SKM-1 (cell line): Measurements from ENCODE around the gene ASIC3.
A peak's percentile ranks its signal among the peaks of the same experiment; 100 is the strongest.
"Not testable (repeated sequence)": the region's sequence is repeated elsewhere in the genome, so short reads cannot be mapped to it uniquely, and the experiment has no call there.

Experiments
- DNase-seq: peaks from one replicate; lab custom pipeline; 2025; ENCODE audit not compliant: unreplicated experiment; lab: John Stamatoyannopoulos, UW

The ASIC3 gene

DNA sequence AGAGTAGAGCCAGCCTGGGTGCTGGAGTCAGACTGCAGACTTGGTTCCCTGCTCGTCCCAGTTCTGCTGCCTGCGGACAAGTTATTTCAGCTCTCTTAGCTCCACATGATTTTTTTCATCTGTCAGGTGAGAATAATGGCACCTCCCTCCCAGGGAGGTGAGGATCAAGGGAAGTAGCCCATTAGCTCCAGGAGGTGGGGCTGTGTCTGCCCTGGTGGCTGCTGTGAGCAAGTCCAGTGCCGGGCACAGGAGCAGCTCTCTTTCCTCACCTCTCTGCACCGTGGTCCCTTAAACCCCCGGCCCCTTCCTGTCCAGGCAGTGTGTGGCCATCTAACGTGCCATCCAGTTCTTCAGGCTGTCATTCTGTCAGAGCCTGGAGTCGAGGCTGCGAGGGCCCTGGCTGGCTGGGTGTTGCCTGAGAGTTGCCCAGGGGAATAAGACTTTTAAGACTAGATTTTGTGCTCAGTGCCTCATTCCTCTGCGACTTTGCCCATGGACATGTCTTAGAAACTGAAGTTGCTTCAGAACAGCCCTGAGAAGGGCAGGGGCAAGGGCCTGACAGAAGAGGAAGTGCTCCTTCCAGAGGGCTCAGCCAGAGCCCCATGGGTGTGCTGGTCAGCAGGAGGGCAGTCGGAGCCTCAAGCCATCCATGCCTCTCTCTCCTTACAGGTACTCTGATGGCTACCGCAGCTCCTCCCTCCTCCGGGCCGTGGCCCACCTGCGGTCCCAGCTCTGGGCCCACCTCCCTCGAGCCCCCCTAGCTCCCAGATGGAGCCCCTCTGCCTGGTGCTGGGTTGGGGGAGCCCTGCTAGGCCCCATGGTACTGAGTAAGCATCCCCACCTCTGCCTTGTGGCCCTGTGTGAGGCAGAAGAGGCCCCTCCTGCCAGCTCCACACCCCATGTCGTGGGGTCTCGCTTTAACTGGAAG lies 15.1 kb upstream of the ASIC3 start:
- no peak for DNase-seq

DNA sequence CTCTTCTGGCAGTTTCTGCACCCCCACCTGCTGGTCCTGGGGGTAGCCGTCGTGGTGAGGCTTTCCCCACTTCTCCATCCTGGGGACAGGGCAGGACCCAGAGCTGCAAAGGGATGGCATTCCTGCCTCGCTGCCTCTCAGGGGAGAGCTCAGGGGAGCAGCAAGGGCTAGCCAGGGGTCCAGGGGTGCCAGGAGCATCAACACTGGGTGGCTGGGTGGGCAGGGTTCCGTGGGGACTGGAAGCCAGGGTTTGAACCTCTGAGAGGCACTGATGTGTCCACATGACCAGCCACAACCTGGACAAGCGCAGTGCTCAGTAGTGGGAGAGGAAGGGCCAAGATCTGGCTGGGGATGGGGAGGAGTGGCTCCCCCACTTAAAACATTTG lies 14.5 kb upstream of the ASIC3 start:
- DNase-seq = no peak

DNA sequence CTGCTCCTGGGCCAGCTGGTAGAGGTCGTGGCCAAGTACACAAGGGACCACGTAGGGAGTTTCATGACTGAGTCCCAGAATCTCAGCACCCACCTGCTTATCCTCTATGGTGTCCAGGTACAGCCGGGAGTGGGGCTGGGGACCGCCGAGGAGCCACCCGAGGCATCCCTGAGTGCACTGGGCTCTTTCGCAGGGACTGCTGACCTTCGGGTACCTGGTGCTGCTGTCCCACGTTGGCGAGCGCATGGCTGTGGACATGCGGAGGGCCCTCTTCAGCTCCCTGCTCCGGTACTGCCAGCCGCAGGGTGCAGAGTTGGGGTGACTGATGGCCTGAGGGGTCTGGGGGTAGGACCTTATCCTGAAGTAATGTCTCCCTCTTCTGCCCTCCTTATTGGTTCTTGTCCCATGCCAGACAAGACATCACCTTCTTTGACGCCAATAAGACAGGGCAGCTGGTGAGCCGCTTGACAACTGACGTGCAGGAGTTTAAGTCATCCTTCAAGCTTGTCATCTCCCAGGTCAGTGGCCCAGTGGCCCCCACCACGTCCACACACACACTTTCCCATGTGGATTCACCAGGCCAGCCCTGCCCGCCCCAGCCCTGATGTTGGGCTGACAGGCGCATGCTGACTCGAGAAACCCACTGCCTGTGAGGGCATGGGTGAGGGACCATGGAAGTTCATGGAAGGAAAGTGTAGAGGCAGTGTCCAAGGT lies 13.9 kb upstream of the ASIC3 start:
- DNase-seq = no peak

DNA sequence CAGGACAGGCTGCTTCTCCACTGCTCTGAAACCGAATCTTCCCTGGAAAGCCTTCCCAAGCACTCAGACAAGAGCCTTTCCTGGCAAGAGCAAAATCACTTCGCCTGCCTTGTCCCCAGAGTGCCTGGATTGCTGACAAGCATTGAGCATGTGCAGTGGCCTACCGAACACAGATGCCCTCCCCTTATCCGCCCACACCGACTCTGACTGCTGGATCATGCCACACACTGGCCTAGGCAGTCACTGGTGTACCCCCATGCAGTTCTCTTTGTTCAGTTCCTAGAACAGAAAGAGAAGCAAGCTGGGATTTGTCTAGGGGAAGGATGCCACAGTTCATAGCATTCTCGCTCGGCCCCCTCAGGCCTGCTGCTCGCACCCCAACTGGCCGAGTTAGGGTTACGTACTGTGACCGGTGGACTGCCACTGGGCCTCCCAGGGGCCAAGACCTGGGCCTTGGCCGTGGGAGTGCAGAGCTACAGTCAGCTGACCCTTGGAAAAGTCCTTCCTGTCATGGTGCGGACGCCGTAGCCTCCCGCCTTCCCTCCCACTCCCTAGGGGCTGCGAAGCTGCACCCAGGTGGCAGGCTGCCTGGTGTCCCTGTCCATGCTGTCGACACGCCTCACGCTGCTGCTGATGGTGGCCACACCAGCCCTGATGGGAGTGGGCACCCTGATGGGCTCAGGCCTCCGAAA lies 13.2 kb upstream of the ASIC3 start:
- DNase-seq = no peak

DNA sequence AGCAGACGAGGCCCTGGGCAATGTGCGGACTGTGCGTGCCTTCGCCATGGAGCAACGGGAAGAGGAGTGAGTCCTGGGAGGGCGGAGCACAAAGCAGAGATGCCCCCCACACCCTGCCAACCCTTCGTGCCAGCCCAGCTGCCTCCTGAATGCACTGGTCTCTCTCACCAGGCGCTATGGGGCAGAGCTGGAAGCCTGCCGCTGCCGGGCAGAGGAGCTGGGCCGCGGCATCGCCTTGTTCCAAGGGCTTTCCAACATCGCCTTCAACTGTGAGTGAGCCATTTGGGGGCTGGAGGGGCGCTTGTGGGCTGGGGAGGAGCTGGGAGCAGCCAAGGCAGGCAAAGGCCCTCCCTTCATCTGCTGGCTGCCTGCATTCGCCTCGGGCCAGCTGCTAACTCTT lies 12.4 kb upstream of the ASIC3 start:
- no peak for DNase-seq

DNA sequence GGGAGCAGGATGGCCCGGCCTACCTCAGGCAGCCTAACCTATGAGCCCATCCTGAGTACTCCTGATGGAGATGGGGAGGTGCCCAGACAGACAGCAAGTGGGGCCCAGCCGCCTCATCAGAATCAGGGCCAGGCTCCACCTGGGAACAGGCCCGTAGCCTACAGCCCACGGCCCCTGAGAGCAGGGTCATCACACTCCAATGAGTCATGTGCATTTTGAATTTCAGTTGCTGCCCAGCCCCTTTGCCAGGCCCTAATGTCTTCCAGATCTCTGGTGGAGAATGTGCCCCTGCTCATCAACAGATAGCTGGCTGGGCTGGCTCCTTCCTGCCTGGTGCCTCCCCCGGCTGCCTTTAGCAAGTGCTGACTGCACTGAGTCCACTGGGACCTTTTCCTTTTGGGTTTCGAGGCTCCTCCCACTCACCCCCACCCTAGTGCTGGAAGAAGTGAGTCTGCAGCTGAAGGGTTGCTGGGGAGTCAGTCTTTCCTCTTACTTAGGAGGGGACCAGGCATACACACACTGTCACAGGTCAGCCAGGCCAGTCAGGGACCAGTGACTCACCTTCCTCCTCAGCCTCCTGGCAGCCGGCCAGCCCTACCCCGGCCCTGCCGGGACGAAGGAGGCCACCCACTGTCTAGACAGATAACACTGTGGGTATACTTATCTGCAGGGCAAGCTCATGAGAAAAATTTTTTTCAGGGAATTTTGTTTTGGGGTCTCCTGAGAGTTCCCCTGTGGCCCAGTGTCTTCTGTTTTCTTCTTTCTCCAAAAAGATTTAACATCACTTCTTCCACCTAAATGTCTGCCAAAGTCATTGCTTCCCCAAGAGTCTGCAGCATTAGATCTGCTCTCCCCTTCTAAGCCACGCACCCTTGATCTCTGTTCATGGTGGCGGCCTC lies 9.1 kb upstream of the ASIC3 start:
- peak; percentile 6 for DNase-seq

DNA sequence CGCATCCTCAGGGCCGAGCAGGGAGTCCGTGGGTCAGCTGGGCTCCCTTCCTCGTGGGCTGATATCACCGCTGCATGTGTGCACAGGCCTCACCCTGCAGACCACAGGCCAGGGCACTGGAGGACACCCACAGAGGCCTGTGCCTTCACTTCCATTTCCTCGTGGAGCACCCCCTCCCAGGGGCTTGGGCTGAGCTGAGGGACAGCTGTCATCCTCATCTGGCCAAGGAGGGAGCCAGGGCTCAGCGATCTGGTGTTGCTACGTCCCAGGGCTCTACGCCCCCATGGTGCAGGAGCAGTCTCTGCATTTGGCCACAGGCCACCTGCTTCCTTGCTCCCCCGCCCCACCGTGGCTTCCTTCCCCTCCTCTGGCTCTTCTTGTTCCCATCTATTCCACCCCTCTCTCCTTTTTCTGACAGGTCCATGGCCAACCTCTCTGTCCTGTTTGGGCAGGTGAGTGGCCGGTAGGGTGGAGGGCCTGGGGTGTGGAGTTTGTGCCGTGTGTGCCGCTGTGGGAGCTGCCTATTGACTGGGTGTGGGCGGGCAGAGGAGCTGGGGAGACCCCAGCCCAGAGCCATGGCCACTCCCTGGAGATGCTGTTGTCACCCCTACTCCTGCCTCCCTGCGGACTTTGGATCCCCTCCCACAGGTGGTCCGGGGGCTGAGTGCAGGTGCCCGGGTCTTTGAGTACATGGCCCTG lies 8.3 kb upstream of the ASIC3 start:
- DNase-seq = no peak

DNA sequence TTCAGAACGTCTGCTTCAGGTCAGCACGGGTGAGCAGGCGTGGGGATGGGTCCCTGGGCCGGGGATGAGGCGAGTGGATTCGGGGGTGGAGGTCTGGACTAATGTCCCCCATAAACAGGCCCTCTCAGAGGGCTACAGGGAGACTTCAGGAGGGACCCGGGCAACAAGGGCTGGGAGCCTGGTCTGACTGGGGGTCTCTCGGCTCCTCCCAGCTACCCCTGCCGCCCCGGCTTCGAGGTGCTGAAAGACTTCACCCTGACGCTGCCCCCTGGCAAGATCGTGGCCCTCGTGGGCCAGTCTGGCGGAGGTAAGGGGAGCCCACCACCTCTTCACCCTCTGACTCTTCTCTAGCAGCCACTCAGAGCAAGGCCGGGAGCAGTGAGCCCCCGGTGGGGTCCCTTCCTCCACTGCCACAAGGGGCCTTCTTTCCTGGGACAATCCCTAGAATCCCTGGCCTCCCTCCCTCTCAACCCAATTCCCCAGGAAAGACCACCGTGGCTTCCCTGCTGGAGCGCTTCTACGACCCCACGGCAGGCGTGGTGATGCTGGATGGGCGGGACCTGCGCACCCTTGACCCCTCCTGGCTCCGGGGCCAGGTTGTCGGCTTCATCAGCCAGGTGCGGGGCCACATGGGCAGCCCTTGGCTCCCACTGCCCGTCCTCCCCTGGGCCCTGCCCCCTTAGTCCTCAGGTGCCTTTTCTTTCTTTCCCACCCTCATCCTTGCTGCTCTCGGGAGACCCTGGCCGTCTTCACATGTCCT lies 7.5 kb upstream of the ASIC3 start:
- no peak for DNase-seq

DNA sequence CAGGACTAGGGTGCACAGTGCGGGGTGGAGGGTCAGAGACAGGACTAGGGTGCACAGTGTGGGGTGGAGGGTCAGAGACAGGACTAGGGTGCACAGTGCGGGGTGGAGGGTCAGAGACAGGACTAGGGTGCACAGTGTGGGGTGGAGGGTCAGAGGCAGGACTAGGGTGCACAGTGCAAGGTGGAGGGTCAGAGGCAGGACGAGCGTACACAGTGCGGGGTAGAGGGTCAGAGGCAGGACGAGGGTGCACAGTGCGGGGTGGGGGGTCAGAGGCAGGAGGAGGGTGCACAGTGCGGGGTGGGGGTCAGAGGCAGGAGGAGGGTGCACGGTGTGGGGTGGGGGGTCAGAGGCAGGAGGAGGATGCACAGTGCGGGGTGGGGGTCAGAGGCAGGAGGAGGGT lies 4.9 kb upstream of the ASIC3 start:
- DNase-seq = not testable (repeated sequence)

DNA sequence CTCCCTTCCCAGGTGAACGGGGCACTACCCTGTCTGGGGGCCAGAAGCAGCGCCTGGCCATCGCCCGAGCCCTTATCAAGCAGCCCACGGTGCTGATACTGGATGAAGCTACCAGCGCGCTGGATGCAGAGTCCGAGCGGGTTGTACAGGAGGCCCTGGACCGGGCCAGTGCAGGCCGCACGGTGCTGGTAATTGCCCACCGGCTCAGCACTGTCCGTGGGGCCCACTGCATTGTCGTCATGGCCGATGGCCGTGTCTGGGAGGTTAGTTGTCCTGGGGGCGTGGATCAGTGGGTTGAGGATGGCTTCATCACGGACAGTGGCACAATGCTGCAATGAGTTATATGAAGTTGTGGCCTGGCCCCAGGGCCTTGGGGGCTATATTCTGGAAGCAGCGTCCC lies 4.4 kb upstream of the ASIC3 start:
- DNase-seq = no peak

DNA sequence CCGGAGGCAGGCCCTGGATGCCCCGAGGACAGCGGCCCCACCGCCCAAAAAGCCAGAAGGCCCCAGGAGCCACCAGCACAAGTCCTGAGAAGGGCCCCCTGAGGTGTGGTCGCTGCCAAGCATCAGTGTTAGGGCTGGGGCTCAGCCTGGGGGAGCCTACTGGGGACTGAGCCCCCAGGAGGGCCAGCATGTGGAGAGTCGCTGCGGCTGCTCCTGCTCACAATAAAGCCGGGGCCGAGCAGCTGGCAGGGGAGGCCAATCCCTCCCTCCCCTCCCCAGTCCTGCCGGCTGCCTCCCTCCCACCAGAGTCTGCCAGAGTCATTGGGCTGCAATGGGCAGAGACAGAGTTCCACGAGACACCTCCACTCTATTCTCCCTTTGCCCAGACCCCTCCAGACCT lies 3.1 kb upstream of the ASIC3 start:
- DNase-seq = no peak

DNA sequence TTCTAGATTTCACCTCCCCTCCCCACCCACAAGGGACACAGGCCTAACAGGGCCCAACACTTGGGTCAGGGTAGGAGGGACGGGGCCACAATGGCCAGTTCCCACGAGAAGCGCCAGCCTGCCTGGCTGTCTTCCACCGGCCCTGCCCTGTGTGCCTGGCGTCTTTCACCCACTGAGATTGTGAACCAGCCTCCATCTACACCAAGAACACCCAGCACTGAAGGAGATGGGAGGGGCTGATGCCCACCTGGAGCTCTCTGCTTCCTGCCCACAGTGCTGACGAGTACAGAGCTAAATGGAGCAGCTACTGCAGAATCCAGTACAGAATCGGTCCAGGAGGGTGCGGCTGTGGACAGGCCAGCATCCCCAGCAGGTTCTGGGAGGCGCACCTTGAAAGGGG lies 2.4 kb upstream of the ASIC3 start:
- DNase-seq = no peak

DNA sequence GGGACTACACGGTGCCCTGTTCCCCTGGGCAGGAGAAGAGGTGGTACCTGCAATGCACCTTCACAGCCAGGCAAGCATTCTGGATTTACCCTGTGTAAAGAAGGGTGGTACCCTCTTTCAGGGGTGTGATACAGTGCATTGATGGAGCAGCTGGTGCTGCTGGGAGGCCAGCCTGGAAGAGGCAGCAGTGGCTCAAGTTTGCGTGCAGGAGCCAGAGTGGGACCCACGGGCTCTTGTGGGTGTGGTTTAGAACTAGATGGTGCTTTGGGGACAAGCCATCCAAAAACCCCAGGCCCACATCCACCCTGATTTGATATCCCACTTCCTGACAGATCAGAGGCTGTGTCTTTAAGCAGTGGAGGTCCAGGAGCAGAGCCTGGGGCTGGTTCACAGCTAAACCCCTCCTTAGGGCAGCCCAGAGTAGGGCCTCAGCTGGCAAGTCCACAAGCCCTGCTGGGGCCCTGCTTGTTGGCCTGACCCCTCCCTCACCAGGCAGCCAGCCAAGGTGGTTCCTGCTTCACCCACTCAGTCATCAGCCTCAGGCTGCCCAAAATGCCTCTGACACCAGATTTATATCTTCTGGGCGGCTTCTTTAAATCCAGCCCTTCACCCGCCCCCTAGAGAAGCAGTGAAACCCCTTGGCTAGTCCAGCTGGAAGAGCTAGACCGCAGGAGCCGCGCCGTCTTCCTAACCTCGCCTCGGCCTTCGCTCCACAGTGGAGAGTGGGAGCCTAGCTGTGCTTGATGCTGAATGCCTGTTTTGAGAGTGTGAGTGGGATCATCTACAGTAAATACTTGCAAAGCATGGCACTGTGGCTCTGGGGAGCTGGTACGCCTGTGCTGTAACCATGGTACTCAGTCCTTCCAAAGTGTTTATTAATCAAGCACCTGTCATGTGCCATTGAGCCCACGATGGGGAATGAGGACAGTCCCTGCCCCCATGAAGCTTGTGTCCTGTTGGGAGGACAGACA lies 1.4 kb upstream of the ASIC3 start:
- DNase-seq = no peak

DNA sequence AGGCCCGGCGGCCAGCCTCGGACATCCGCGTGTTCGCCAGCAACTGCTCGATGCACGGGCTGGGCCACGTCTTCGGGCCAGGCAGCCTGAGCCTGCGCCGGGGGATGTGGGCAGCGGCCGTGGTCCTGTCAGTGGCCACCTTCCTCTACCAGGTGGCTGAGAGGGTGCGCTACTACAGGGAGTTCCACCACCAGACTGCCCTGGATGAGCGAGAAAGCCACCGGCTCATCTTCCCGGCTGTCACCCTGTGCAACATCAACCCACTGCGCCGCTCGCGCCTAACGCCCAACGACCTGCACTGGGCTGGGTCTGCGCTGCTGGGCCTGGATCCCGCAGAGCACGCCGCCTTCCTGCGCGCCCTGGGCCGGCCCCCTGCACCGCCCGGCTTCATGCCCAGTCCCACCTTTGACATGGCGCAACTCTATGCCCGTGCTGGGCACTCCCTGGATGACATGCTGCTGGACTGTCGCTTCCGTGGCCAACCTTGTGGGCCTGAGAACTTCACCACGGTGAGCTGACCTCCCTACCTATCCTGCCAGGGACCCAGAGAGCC lies 656 bp downstream of the ASIC3 start:
- no peak for DNase-seq

DNA sequence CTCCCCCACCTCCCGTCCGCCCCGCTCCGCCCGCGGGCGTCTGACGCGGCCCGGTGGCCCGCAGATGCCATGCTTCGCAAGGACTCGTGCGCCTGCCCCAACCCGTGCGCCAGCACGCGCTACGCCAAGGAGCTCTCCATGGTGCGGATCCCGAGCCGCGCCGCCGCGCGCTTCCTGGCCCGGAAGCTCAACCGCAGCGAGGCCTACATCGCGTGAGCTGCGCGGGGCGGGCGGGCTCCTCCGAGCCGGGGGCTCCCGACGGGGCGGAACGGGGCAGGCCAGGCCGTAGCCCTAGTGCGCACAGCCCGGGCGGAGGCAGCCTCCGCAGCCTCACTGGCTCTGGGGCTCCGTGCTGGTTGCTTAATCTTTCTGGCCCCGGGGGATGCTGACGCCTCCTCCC lies 2.8 kb downstream of the ASIC3 start:
- no peak for DNase-seq

DNA sequence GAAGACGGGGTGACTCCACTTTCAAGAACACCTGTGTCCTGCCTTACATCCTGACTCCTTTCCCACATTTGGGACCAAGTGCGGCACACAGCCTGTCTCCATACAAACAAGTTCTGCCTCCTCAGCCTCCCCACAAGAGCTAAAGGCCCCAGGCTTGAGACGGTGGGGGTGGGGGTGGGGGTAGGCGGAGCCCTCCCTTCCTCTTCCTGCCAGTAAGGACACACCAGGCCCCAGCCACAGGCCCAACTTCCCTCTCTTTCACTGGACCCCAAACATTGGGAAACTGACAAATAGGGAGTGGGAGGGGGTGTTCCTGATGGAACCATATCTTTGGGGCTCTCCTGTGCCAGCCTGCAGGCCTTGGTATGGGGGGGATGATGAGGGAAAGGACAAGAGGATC lies 4.8 kb downstream of the ASIC3 start:
- DNase-seq = peak; percentile 1

DNA sequence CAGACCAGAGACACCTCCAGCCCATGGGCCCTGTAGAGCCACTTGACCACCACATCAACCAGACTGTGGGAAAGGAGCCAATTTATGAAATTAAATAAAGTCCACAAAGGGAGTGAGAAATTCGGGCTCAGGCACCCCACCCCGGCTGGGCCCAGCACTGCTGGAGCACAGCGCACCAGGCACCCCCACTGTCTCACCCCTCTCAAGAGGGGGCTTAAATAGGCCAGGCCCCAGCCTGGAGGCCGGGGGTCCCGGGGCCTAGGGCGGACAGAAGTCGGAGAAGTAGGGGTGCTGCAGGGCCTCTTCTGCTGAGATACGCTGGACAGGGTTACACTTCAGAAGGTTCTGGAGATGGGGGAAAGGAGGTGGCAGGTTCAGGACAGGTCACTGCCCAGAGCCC lies 5.4 kb downstream of the ASIC3 start:
- no peak for DNase-seq

DNA sequence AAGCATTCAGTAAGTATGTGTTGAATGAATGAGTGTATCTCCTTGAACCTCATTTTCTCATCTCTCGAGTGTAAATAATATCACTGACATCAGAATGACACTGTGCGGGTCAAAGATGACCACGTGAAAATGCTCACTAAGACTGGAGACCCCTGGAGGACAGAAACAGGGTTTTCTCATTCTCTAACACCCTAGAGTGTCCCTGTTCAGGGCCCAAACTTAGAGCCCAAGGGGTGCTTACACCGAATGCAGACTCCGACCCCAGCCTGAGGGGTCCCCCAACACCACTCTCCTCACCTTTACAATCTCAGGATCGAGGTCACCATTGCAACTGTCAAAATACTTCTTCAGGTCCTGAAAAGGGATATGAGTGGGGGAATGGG lies 7.9 kb downstream of the ASIC3 start:
- no peak for DNase-seq
